22Rv1 (cell line): ENCODE data around the gene PTPN20.

ENCODE experiments used
- CTCF ChIP-seq: fragments of 450-650 bp; IDR thresholded peaks from 2 replicates; pipeline ENCODE4 v1.5.1; 2017; ENCODE audit warnings: mild to moderate bottlenecking
- ZFX ChIP-seq: fragments of 450-650 bp; IDR thresholded peaks from 2 replicates; pipeline ENCODE4 v1.6.1; 2017; ENCODE audit warnings: antibody characterized with exemption, borderline replicate concordance

DNA sequence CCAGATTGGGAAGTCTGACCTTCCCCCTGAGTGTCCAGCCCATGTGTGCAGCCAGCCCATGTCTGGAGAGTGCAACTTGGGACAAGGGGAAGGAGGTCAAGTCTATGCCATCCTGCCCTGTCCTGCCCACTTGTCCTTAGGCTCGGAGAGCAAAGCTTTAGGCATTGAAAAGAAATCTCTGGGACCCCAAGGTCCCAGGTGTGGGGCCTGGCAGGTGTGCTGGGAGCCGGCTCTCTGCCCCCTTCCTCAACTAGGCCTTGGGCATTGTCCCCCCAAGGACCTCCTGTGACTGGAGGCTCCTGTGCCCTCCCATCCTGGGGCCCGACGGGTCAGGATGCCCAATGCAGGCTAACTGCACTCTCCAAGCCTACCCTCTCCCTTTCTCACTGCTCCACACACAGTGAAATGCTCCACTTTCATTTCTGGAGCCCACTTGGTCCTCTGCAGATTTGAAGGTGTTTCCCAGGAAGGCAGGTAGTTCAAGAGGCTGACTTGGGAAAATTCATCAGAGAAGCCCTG lies 124.7 kb downstream of the PTPN20 start:
- TF ChIP-seq CTCF (no peak), ZFX (no peak)
